GM06990 (cell line): ENCODE measurements around the gene ENKUR.
"Not testable (repeated sequence)": the region's sequence is repeated elsewhere in the genome, so short reads cannot be mapped to it uniquely, and the experiment has no call there.

ENCODE experiments used
- DNase-seq: peaks from one replicate; pipeline ENCODE4 v3.0.0-alpha.2; 2011; ENCODE audit not compliant: insufficient read length; ENCODE audit errors: extremely low read depth
- H3K27me3 ChIP-seq: replicated peaks from 2 replicates; pipeline ENCODE4 v1.6.0; 2011; ENCODE audit warnings: low read length; ENCODE audit not compliant: control insufficient read depth, insufficient read depth
- H3K36me3 ChIP-seq: 2 replicates; pipeline ENCODE4 v1.5.1; 2011; ENCODE audit warnings: low read length; ENCODE audit not compliant: control insufficient read depth, insufficient read depth
- H3K4me3 ChIP-seq: replicated peaks from 2 replicates; pipeline ENCODE4 v1.5.1; 2011; ENCODE audit warnings: low read depth, mild to moderate bottlenecking, control low read depth, low read length
- CTCF ChIP-seq: IDR thresholded peaks from 2 replicates; pipeline ENCODE4 v1.5.1; 2011; ENCODE audit warnings: low read length, control low read depth, mild to moderate bottlenecking, inconsistent platforms; ENCODE audit not compliant: insufficient read depth, poor library complexity, severe bottlenecking

ENKUR gene

DNA sequence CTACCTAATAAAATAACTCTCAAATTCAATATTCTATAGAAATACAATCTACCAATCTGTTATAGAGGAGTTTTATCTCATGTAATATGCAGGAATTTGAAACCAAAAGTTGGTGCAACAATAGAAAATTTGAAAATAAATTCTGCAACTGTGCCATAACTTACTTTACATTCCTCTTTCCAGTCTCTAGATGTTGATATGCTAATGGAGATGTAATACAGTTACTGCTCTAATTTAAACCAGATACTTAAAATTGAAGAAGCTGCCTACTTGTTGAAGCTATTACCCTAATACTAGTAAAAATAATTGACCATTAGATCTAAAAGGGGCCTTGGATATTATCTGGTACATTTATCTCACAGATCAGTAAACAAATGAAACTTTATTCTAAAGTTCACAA is 1.4 kb downstream of the ENKUR start:
- Histone ChIP-seq H3K4me3 (no peak overlapping the region), H3K27me3 (no peaks in the 10 kb centered on the region), H3K36me3 (no peaks in the 10 kb centered on the region)
- TF ChIP-seq CTCF, result no peak
- DNase-seq, result no peak

GRCh38 chr10:25011591-25011990 is 4.4 kb downstream of the ENKUR start:
- H3K4me3 ChIP-seq, DNase-seq, H3K27me3 ChIP-seq, H3K36me3 ChIP-seq: not testable (repeated sequence)

DNA sequence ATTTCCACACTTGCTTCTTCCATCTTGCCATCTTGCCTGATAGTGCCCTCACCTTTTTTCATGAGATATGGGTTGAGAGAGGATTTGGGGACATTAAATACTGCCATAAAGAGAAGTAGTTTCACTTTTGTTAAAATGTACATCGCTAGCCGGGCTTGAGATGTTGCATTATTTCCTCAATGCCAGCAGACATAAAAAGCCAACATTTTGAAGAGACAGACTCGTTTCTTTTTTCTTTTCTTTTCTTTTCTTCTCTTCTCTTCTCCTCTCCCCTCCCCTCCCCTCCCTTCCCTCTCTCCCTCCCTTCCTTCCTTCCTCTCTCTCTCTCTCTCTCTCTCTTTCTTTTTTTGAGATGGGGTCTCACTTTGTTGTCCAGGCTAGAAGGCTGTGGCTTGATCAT is 17.9 kb downstream of the ENKUR start:
- no peaks in the 10 kb centered on the region for H3K36me3 ChIP-seq
- no peaks in the 10 kb centered on the region for H3K27me3 ChIP-seq
- no peak overlapping the region for H3K4me3 ChIP-seq
- no peak for DNase-seq
- TF ChIP-seq CTCF, result no peak

DNA sequence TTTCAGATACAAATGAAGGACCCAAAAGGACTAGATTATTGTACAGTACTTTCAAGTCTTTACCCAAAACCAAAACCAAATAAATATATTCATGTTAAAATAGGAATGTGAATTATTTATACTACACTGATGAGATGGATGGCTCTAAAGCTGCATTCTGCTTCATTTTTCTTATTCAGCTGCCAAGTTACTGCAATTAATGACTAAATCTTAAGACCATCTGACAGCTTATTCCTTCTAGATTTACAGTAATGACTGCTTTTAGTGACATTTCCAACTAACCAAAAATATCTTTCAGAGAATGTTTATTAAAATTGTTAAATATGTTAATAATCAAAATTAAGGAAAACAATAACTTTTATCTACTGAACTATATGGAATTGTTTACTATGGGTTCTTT is 20.9 kb downstream of the ENKUR start:
- H3K4me3 ChIP-seq, result no peak overlapping the region
- TF ChIP-seq CTCF, result no peak
- H3K27me3 ChIP-seq, result peaks cover 1% of the 10 kb centered on the region; the same call in 1 of the 2 replicates
- no peak for DNase-seq
- H3K36me3 ChIP-seq, result no peaks in the 10 kb centered on the region

- TF ChIP-seq CTCF, result no peak
- Histone ChIP-seq H3K27me3 (peaks cover 1% of the 10 kb centered on the region; the same call in 1 of the 2 replicates), H3K4me3 (no peak overlapping the region), H3K36me3 (no peaks in the 10 kb centered on the region)
- DNase-seq, result no peak
These were observed 22.6 kb downstream of the ENKUR start for GRCh38 chr10:24993237-24993958.

DNA sequence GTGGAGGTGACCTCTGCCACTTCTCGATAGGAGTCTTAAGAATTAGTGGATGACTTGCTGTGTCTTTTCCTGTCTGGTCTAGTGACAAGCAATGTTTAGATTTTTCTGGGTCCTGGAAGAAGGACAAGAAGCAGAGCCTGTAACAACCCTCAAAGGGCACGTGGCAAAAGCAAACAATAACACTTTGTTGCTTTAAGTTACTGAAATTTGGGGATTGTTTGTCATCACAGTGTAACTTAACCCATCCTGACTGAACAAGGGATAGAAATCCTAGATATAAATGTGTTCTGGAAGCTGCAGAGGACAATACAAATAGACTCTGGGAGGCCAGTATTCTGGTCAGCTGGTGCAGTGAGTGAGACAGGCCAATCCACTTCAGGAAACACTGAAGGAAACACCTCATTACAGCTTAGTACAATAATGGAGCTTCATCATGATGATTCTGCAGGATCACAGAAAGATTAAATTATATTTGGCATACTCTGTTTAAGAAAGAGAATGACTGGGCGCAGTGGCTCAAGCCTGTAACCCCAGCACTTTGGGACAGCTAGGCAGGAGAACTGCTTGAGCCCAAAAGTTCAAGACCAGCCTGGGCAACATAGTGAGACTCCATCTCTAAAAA is 23.3 kb downstream of the ENKUR start:
- H3K36me3 ChIP-seq, result no peaks in the 10 kb centered on the region
- no peak for TF ChIP-seq CTCF
- DNase-seq, result no peak
- H3K4me3 ChIP-seq, result no peak overlapping the region
- H3K27me3 ChIP-seq, result peaks cover 1% of the 10 kb centered on the region; the same call in 1 of the 2 replicates
